ENCODE data around the gene GPR42.

GRCh38 chr19:35403116-35403760 is 32.4 kb downstream of the GPR42 start:
- no peak for TF ChIP-seq POLR2A (IDR thresholded peaks at IDR 0.05)
- no peak for TF ChIP-seq CTCF (IDR thresholded peaks at IDR 0.05)

Measured in Peyer's patch (tissue), 4 donors.